ENCODE measurements around the gene CRYBB3. TPM values are rescaled to one million over a fixed set of nuclear protein-coding genes. Genes with fewer than 3 reads are reported as not detected.
"Not testable (repeated sequence)": the region's sequence is repeated elsewhere in the genome, so short reads cannot be mapped to it uniquely, and the experiment has no call there.

The CRYBB3 gene
- total RNA-seq, 4 donors from 2014 or later, result 1.2 TPM; not detected in 3

DNA sequence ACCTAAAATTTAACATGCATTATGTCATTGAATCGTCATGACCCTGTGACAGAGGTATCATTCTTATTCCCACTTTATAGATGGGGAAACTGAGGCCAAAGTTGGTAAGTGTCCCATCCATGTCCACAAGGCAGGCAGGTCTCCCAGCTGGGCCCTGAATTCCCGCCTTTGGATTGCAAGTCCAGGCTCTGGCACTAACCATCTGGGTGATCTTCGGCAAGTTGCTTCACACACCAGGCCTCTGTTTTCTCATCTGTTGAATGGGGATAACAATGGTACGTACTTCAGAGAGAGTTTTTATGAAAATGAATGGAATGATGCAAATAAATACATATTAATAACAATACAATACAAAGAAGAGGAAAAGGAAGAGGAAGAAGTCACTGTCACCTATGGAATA, 3.4 kb downstream of the CRYBB3 start:
- Histone ChIP-seq H3K27ac (no peak overlapping the region), H3K9me3 (no peaks in the 10 kb centered on the region), H3K4me1 (no peaks in the 10 kb centered on the region), H3K27me3 (no peaks in the 10 kb centered on the region), H3K36me3 (no peaks in the 10 kb centered on the region), H3K4me3 (no peak overlapping the region)
- intact Hi-C loops (cut with DNase I; ENCODE audit: low total_unique reads), result no loop called here
- TF ChIP-seq, protein P1, sequence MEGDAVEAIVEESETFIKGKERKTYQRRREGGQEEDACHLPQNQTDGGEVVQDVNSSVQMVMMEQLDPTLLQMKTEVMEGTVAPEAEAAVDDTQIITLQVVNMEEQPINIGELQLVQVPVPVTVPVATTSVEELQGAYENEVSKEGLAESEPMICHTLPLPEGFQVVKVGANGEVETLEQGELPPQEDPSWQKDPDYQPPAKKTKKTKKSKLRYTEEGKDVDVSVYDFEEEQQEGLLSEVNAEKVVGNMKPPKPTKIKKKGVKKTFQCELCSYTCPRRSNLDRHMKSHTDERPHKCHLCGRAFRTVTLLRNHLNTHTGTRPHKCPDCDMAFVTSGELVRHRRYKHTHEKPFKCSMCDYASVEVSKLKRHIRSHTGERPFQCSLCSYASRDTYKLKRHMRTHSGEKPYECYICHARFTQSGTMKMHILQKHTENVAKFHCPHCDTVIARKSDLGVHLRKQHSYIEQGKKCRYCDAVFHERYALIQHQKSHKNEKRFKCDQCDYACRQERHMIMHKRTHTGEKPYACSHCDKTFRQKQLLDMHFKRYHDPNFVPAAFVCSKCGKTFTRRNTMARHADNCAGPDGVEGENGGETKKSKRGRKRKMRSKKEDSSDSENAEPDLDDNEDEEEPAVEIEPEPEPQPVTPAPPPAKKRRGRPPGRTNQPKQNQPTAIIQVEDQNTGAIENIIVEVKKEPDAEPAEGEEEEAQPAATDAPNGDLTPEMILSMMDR (IDR thresholded peaks at IDR 0.05), result no peak
- TF ChIP-seq POLR2AphosphoS5 (IDR thresholded peaks at IDR 0.05) (no peak), EP300 (IDR thresholded peaks at IDR 0.05; ENCODE audit: low read depth) (no peak), POLR2A (IDR thresholded peaks at IDR 0.05) (no peak)
- in situ Hi-C loops (cut with MboI; ENCODE audit: low pct_ligation_motif_present in 1 of 4, low pct_unique_long_range_greater_than_20kb in 1 of 4, low sequenced_read_pairs in 3 of 4), result no loop called here
- DNase-seq, result no peak
- 87 to 94% methylated on average over 2 to 4 of the region's 4 CpGs for WGBS, 2 donors (ENCODE audit: low coverage in 1 of 2)

DNA sequence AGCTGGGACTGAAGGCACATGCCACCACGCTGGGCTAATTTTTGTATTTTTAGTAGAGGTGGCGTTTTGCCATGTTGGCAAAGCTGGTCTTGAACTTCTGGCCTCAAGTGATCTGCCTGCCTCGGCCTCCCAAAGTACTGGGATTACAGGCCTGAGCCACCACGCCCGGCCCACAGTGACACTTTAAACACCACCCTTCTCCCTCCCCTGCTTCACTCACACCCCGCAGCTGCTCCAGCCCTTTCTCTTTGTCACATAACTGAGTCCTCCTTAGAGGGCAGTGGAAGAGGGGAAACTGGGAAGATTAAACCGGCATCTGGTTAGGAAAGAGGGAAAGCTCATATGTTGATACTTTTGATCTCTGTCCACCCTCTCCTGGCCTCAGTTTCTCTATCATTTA, 4.9 kb downstream of the CRYBB3 start:
- H3K27ac ChIP-seq; intact Hi-C loops (cut with DNase I; ENCODE audit: low total_unique reads); H3K9me3 ChIP-seq; H3K4me3 ChIP-seq; H3K27me3 ChIP-seq; in situ Hi-C loops (cut with MboI; ENCODE audit: low pct_ligation_motif_present in 1 of 4, low pct_unique_long_range_greater_than_20kb in 1 of 4, low sequenced_read_pairs in 3 of 4); H3K4me1 ChIP-seq; H3K36me3 ChIP-seq; DNase-seq: not testable (repeated sequence)
- WGBS, 2 donors (ENCODE audit: low coverage in 1 of 2), result 76 to 100% methylated on average over 3 to 7 of the region's 7 CpGs

DNA sequence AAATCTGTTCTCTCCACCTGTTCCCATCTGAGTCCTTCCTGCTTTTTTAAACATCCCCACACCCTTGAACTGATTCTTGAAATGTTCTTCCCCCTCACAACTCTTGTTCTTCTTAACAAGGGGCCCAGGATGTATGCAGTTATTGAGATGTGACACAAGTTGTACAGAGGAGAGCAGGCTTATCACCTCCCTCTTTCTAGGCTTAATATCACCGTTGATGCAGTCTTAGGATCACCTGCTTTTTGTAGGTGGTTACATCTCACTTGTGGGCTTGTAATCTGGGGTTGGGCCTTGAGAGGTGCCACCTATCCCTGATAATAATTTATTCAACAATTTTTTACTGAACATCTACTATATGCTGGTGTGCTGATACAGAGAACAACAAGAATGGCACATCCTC, 6.2 kb downstream of the CRYBB3 start:
- 75 to 89% methylated on average over 1 of the region's 1 CpG for whole genome bisulfite sequencing, 2 donors (ENCODE audit: low coverage in 1 of 2)
- Histone ChIP-seq H3K36me3 (no peaks in the 10 kb centered on the region), H3K9me3 (no peaks in the 10 kb centered on the region), H3K27me3 (no peaks in the 10 kb centered on the region), H3K27ac (no peak overlapping the region), H3K4me1 (no peaks in the 10 kb centered on the region), H3K4me3 (no peak overlapping the region)
- intact Hi-C loops (cut with DNase I; ENCODE audit: low total_unique reads), result no loop called here
- no peak for DNase-seq
- no peak for TF ChIP-seq EP300 (IDR thresholded peaks at IDR 0.05; ENCODE audit: low read depth)
- no peak for TF ChIP-seq POLR2A (IDR thresholded peaks at IDR 0.05)
- TF ChIP-seq, protein P1 (IDR thresholded peaks at IDR 0.05), result no peak
- no peak for TF ChIP-seq POLR2AphosphoS5 (IDR thresholded peaks at IDR 0.05)
- in situ Hi-C loops (cut with MboI; ENCODE audit: low pct_ligation_motif_present in 1 of 4, low pct_unique_long_range_greater_than_20kb in 1 of 4, low sequenced_read_pairs in 3 of 4), result no loop called here

DNA sequence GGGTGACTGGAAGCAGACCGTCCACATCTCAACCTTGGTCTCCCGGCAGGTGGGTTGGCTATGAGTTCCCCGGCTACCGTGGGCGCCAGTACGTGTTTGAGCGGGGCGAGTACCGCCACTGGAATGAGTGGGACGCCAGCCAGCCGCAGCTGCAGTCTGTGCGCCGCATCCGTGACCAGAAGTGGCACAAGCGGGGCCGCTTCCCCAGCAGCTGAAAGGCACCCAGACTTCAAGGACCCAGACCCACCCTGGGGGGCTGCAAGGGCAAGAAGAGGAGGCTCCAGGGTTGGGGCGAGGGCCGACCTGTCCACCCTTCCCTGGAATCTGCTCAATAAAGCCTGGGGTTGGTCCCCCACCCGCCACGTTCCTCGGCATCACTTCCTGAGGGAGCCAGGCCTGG, 7.3 kb downstream of the CRYBB3 start:
- TF ChIP-seq POLR2A (IDR thresholded peaks at IDR 0.05) (no peak), EP300 (IDR thresholded peaks at IDR 0.05; ENCODE audit: low read depth) (no peak), POLR2AphosphoS5 (IDR thresholded peaks at IDR 0.05) (no peak)
- TF ChIP-seq, protein P1 (IDR thresholded peaks at IDR 0.05), result no peak
- H3K4me3 ChIP-seq, result no peak overlapping the region
- no peaks in the 10 kb centered on the region for H3K36me3 ChIP-seq
- 85% methylated on average over 12 of the region's 21 CpGs; no CpG with 5 or more reads in 1 of the 2 donors for WGBS, 2 donors (ENCODE audit: low coverage in 1 of 2)
- no peaks in the 10 kb centered on the region for H3K4me1 ChIP-seq
- in situ Hi-C loops (cut with MboI; ENCODE audit: low pct_ligation_motif_present in 1 of 4, low pct_unique_long_range_greater_than_20kb in 1 of 4, low sequenced_read_pairs in 3 of 4), result no loop called here
- intact Hi-C loops (cut with DNase I; ENCODE audit: low total_unique reads), result no loop called here
- no peak overlapping the region for H3K27ac ChIP-seq
- DNase-seq, result no peak
- no peaks in the 10 kb centered on the region for H3K27me3 ChIP-seq
- no peaks in the 10 kb centered on the region for H3K9me3 ChIP-seq

DNA sequence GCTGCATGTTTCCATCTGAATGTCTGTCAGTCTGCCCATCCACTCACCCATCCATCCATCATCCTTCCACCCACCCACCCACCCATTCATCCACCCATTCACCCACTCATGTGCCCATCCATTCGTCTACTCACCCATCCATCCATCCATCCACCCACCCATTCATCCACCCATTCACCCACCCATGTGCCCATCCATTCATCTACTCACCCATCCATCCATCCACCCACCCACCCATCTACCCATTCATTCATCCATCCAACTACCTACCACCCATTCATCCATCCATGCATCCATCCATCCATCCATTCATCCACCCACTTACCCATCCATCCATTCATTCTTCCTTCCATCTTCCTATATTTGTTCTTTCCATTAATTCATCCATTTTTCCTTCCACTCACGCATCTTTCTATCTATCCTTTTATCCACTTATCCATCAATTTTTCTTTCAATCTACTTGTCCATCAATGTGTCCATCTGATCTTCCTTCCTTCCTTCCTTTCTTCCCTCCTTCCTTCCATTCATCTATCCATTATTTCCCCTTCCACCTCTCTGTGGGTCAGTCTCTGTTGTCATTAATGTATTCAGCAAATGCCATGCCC, 8.0 kb downstream of the CRYBB3 start:
- in situ Hi-C loops (cut with MboI; ENCODE audit: low pct_ligation_motif_present in 1 of 4, low pct_unique_long_range_greater_than_20kb in 1 of 4, low sequenced_read_pairs in 3 of 4), result no loop called here
- Histone ChIP-seq H3K4me1 (no peaks in the 10 kb centered on the region), H3K4me3 (no peak overlapping the region), H3K36me3 (no peaks in the 10 kb centered on the region), H3K27me3 (no peaks in the 10 kb centered on the region), H3K9me3 (no peaks in the 10 kb centered on the region), H3K27ac (no peak overlapping the region)
- TF ChIP-seq POLR2A (IDR thresholded peaks at IDR 0.05) (no peak), POLR2AphosphoS5 (IDR thresholded peaks at IDR 0.05) (no peak), EP300 (IDR thresholded peaks at IDR 0.05; ENCODE audit: low read depth) (no peak)
- TF ChIP-seq, protein P1 (IDR thresholded peaks at IDR 0.05), result no peak
- DNase-seq, result no peak
- intact Hi-C loops (cut with DNase I; ENCODE audit: low total_unique reads), result no loop called here
- 69 to 100% methylated on average over 1 of the region's 2 CpGs for WGBS, 2 donors (ENCODE audit: low coverage in 1 of 2)

Data from transverse colon (tissue), 4 donors.